Astrocyte of the cerebellum (primary cell): ENCODE measurements around the gene ZNF787.
A peak's percentile ranks its signal among the peaks of the same experiment; 100 is the strongest.

Experiments used
- DNase-seq: peaks from one replicate; pipeline ENCODE4 v3.0.0-alpha.2; 2011; ENCODE audit warnings: low read depth
- H3K4me3 ChIP-seq: 2 replicates; pipeline ENCODE4 v1.5.1; 2011; ENCODE audit warnings: mild to moderate bottlenecking, low read depth, low read length, moderate library complexity
- in situ Hi-C: cut with HindIII; loops from 2 replicates; pipeline ENCODE4 v1.10.0; 2017; ENCODE audit warnings: low sequenced_read_pairs
- TF ChIP-seq, protein P1 (sequence below): IDR thresholded peaks from 2 replicates; pipeline ENCODE4 v1.5.1; 2012; ENCODE audit warnings: low read length, low read depth, moderate library complexity, mild to moderate bottlenecking; ENCODE audit errors: missing control alignments

The ZNF787 gene

GRCh38 chr19:56145698-56146097 is 24.6 kb upstream of the ZNF787 start:
- DNase-seq: no peak
- H3K4me3 ChIP-seq: no peak overlapping the region
- TF ChIP-seq, protein P1, sequence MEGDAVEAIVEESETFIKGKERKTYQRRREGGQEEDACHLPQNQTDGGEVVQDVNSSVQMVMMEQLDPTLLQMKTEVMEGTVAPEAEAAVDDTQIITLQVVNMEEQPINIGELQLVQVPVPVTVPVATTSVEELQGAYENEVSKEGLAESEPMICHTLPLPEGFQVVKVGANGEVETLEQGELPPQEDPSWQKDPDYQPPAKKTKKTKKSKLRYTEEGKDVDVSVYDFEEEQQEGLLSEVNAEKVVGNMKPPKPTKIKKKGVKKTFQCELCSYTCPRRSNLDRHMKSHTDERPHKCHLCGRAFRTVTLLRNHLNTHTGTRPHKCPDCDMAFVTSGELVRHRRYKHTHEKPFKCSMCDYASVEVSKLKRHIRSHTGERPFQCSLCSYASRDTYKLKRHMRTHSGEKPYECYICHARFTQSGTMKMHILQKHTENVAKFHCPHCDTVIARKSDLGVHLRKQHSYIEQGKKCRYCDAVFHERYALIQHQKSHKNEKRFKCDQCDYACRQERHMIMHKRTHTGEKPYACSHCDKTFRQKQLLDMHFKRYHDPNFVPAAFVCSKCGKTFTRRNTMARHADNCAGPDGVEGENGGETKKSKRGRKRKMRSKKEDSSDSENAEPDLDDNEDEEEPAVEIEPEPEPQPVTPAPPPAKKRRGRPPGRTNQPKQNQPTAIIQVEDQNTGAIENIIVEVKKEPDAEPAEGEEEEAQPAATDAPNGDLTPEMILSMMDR: no peak
- in situ Hi-C loops: no loop called here

- TF ChIP-seq, protein P1: no peak
- in situ Hi-C loops: no loop called here
- DNase-seq: no peak
- H3K4me3 ChIP-seq: no peak overlapping the region
Observed at GRCh38 chr19:56144831-56145230, 23.7 kb upstream of the ZNF787 start.

DNA sequence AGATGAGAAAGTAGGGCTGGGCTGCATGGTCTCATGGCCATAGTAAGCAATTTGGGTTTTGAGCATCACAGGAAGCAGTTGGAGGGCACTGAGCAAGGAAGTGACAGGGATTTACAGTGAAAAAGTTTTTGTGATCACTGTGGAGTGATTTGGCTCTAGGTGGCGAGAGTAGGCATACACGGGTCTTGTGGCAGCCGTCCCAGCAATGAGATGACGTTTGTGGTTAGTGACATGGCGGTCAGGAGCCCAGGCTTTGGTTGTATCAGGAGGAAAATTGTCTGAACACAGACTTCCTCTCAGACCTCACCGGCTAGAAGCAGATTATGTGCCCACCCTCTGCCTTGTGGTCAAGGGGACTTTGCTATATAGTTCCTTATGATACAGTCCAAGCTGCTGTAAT is 23.3 kb upstream of the ZNF787 start:
- DNase-seq: no peak
- in situ Hi-C loops: no loop called here

DNA sequence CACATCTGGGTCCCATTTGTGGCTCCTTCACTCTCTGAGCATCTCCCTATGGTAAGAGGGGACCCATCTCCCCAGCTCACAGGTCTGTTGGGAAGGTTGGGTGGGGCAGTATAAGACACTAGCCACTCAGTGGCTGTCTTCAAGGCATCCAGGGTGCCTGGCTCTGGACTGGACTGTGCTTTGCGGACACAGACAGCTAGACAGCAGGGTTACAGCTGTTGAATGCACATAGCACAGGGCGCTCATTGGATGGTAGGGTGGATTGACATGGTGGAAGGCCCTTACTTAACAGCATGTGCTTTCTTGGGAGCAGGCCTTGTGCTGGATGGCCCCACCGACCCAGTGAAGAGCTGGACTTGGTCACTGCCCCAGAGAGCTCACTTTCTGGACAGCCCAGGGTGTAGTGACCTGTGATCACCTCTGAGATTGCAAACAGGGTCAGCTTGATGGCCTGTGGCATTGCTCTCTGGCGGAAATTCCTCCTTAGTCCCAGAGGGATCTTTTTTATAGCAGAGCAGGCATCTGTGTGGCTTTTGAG is 21.9 kb upstream of the ZNF787 start:
- TF ChIP-seq, protein P1: no peak
- DNase-seq: no peak
- no peak overlapping the region for H3K4me3 ChIP-seq
- in situ Hi-C loops: no loop called here

More for the DNA sequence above, 23.3 kb upstream of the ZNF787 start:
- no peak overlapping the region for H3K4me3 ChIP-seq
- TF ChIP-seq, protein P1: no peak

DNA sequence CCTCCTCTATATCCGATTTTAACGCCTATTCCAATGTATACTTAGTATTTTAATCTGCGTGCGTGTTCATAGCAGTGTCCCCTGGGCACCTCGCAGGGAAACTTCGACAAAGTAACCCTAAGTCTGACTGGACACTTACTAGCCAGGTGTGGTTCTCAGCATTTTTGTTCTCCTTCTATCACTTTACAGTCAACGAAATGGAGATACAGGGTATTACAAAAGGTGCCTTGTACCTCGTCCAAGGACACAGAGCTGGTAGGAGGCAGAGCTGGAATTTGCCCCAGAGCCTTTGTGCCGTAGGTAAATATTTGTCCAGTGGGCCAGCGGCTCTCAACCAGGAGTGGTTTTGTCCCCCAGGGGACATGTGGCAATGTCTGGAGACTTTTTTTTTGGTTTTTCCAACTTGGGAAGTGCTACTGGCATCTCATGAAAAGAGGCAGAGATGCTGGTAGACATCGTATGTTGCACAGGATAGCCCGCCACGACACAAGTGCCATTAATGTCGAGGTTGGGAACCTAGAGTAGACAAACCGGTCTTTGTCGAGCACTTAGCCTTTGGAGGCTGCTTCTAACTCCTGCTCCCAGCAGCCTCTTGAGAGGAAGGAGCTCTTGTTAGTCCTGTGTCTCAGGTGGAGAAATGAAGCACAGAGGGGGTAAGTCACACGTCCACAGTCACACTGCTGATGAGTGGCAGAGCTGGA is 21.1 kb upstream of the ZNF787 start:
- DNase-seq: no peak
- TF ChIP-seq, protein P1: no peak
- in situ Hi-C loops: no loop called here
- H3K4me3 ChIP-seq: peak overlapping the region; percentile 63

DNA sequence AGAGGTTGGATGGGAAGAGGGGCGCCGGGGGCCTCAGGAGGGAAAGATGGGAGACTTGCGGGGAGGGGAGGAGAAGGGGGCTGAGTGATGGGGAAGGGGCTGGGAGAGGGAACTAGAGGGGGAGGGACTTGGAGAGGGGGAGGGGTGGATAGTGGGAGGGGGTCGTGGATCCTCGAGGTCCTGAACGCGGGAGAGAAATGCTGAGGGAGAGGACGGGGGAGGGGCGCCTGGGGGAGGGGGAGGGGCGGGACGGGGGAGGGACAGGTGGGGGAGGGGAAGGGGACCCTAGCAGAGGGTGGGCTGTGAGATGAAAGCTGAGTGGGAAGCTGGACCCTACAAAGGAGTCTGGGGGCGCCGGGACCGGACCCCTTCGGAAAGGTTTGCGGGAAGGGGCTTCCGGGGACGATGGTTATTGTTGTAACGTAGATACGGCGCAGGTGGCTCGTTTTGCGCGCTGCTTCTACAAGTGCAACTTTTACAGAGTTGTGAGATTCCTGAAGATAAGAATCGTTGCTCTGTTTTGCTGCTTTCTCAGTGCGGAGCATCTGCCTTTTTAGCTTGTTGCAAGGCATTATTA is 20.4 kb upstream of the ZNF787 start:
- no peak for DNase-seq
- TF ChIP-seq, protein P1: no peak
- in situ Hi-C loops: no loop called here
- peak overlapping the region; percentile 63 for H3K4me3 ChIP-seq
